Brain pericyte (primary cell): Measurements from ENCODE around the gene GAS5.
A peak's percentile ranks its signal among the peaks of the same experiment; 100 is the strongest.
"Not testable (repeated sequence)": the region's sequence is repeated elsewhere in the genome, so short reads cannot be mapped to it uniquely, and the experiment has no call there.

Experiments used
- DNase-seq: peaks from one replicate; pipeline ENCODE4 v3.0.0-alpha.2; 2012; ENCODE audit warnings: low read depth, low spot score

The GAS5 gene

GRCh38 chr1:173867753-173868265 lies at the start of gene GAS5:
TSS of gene GAS5 (minus strand) at chr1:173867989.
- DNase-seq, result peak; percentile 100

- DNase-seq, result no peak
Observed at GRCh38 chr1:173917149-173917548, 49.4 kb upstream of the GAS5 start, which contains the start of gene SERPINC1. TSS of gene SERPINC1 (minus strand) at chr1:173917327. CDS start at chr1:173917259, 68 bp downstream.

GRCh38 chr1:173916667-173917066 lies 48.9 kb upstream of the GAS5 start:
- DNase-seq, result no peak

GRCh38 chr1:173915596-173915995 lies 47.8 kb upstream of the GAS5 start:
- no peak for DNase-seq

- no peak for DNase-seq
Observed at GRCh38 chr1:173914366-173914871, 46.6 kb upstream of the GAS5 start.

GRCh38 chr1:173913111-173913510 lies 45.3 kb upstream of the GAS5 start:
- DNase-seq, result no peak

GRCh38 chr1:173903827-173904531 lies 36.2 kb upstream of the GAS5 start:
- DNase-seq, result no peak

GRCh38 chr1:173900992-173901391 lies 33.2 kb upstream of the GAS5 start:
- DNase-seq, result no peak

- no peak for DNase-seq
Observed at GRCh38 chr1:173900427-173900826, 32.6 kb upstream of the GAS5 start.

- no peak for DNase-seq
Observed at GRCh38 chr1:173894189-173894588, 26.4 kb upstream of the GAS5 start.

- DNase-seq, result no peak
Observed at GRCh38 chr1:173893611-173894010, 25.8 kb upstream of the GAS5 start.

GRCh38 chr1:173889885-173890284 lies 22.1 kb upstream of the GAS5 start:
- no peak for DNase-seq

GRCh38 chr1:173888749-173889148 lies 21.0 kb upstream of the GAS5 start:
- DNase-seq, result no peak

GRCh38 chr1:173887627-173888026 lies 19.8 kb upstream of the GAS5 start:
- DNase-seq, result no peak

GRCh38 chr1:173886746-173887611 lies 19.2 kb upstream of the GAS5 start:
- DNase-seq, result no peak

- DNase-seq, result no peak
Observed at GRCh38 chr1:173884701-173885100, 16.9 kb upstream of the GAS5 start.

GRCh38 chr1:173881117-173881516 lies 13.3 kb upstream of the GAS5 start:
- not testable (repeated sequence) for DNase-seq

- DNase-seq, result no peak
Observed at GRCh38 chr1:173878251-173878650, 10.5 kb upstream of the GAS5 start.

- DNase-seq, result no peak
Observed at GRCh38 chr1:173876732-173877131, 8.9 kb upstream of the GAS5 start.

GRCh38 chr1:173871500-173871899 lies 3.7 kb upstream of the GAS5 start:
- no peak for DNase-seq

- DNase-seq, result no peak
Observed at GRCh38 chr1:173871091-173871490, 3.3 kb upstream of the GAS5 start.
